Osteocyte (in vitro differentiated cells): ENCODE measurements around the gene VAV3. TPM values are rescaled to one million over a fixed set of nuclear protein-coding genes. Genes with fewer than 3 reads are reported as not detected.

Experiments used
- DNase-seq: peaks from one replicate; pipeline ENCODE4 v3.0.0; 2021; ENCODE audit warnings: mixed read lengths; ENCODE audit not compliant: unreplicated experiment; ENCODE audit errors: extremely low spot score
- H3K27ac Mint-ChIP-seq: one replicate; pipeline ENCODE4 v1.8.0; 2021; ENCODE audit warnings: mild to moderate bottlenecking, mixed read lengths; ENCODE audit not compliant: unreplicated experiment
- H3K27me3 Mint-ChIP-seq: one replicate; pipeline ENCODE4 v1.8.0; 2021; ENCODE audit warnings: mixed read lengths; ENCODE audit not compliant: unreplicated experiment
- H3K36me3 Mint-ChIP-seq: one replicate; pipeline ENCODE4 v1.8.0; 2021; ENCODE audit warnings: mixed read lengths; ENCODE audit not compliant: unreplicated experiment
- H3K4me1 Mint-ChIP-seq: one replicate; pipeline ENCODE4 v1.8.0; 2021; ENCODE audit warnings: mixed read lengths; ENCODE audit not compliant: unreplicated experiment
- H3K4me3 Mint-ChIP-seq: one replicate; pipeline ENCODE4 v1.8.0; 2021; ENCODE audit warnings: mild to moderate bottlenecking, moderate library complexity, mixed read lengths; ENCODE audit not compliant: unreplicated experiment
- H3K9me3 Mint-ChIP-seq: one replicate; pipeline ENCODE4 v1.8.0; 2021; ENCODE audit warnings: mixed read lengths; ENCODE audit not compliant: unreplicated experiment
- total RNA-seq: library from RNA; stranded (reverse); gene quantifications from 2 replicates; pipeline ENCODE4 v1.2.1, GENCODE V29; 2021
- TF ChIP-seq, protein P1 (sequence below): fragments of 200-600 bp; sonication (generic); IDR thresholded peaks from 2 replicates; pipeline ENCODE4 v1.5.0; 2021; ENCODE audit warnings: antibody characterized with exemption, mild to moderate bottlenecking, moderate library complexity

VAV3 gene
- total RNA-seq, 1 donor from 2014 or later, result not detected

DNA sequence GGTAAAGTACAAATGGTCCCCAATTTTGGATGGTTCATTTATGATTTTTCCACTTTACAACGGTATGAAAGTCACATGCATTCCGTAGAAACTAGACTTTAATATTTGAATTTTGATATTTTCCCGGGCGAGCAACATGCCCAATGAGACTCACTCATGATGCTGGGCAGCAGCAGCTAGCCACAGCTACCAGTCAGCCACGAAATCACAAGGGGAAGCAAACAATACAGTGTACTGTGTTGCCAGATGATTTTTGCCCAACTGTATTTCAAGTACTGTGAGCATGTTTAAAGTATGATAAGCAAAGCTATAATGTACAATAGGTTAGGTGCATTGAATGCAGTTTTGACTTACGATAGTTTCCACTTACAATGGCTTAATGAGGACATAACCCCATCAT lies 266.8 kb downstream of the VAV3 start:
- Mint-ChIP-seq H3K36me3 (no peaks in the 10 kb centered on the region), H3K9me3 (peaks cover 4% of the 10 kb centered on the region), H3K4me1 (no peaks in the 10 kb centered on the region), H3K4me3 (no peak overlapping the region), H3K27me3 (no peaks in the 10 kb centered on the region), H3K27ac (no peak overlapping the region)
- TF ChIP-seq, protein P1, sequence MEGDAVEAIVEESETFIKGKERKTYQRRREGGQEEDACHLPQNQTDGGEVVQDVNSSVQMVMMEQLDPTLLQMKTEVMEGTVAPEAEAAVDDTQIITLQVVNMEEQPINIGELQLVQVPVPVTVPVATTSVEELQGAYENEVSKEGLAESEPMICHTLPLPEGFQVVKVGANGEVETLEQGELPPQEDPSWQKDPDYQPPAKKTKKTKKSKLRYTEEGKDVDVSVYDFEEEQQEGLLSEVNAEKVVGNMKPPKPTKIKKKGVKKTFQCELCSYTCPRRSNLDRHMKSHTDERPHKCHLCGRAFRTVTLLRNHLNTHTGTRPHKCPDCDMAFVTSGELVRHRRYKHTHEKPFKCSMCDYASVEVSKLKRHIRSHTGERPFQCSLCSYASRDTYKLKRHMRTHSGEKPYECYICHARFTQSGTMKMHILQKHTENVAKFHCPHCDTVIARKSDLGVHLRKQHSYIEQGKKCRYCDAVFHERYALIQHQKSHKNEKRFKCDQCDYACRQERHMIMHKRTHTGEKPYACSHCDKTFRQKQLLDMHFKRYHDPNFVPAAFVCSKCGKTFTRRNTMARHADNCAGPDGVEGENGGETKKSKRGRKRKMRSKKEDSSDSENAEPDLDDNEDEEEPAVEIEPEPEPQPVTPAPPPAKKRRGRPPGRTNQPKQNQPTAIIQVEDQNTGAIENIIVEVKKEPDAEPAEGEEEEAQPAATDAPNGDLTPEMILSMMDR, result no peak
- DNase-seq, result no peak

DNA sequence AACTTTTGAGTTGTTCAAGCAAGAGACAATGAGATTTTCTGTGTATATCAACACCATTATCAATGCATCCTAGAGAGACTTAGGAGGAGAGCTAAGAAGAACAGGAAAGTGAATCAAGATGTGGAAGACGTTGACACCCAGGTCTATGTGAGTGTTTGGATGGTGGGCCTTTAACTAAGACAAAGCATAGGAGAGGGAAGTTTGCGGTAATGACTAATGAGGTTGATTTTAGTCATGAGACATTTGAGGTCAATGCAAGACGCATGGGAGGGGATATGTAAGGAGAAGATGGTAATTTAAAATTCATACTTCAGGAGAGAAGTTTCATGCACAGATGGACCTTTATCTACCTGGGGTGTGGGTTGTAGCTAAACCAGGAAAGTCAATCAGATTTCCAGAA lies 269.6 kb downstream of the VAV3 start:
- Mint-ChIP-seq H3K9me3 (no peaks in the 10 kb centered on the region), H3K27ac (no peak overlapping the region), H3K4me1 (no peaks in the 10 kb centered on the region), H3K36me3 (no peaks in the 10 kb centered on the region), H3K27me3 (no peaks in the 10 kb centered on the region), H3K4me3 (no peak overlapping the region)
- TF ChIP-seq, protein P1, result no peak
- no peak for DNase-seq

DNA sequence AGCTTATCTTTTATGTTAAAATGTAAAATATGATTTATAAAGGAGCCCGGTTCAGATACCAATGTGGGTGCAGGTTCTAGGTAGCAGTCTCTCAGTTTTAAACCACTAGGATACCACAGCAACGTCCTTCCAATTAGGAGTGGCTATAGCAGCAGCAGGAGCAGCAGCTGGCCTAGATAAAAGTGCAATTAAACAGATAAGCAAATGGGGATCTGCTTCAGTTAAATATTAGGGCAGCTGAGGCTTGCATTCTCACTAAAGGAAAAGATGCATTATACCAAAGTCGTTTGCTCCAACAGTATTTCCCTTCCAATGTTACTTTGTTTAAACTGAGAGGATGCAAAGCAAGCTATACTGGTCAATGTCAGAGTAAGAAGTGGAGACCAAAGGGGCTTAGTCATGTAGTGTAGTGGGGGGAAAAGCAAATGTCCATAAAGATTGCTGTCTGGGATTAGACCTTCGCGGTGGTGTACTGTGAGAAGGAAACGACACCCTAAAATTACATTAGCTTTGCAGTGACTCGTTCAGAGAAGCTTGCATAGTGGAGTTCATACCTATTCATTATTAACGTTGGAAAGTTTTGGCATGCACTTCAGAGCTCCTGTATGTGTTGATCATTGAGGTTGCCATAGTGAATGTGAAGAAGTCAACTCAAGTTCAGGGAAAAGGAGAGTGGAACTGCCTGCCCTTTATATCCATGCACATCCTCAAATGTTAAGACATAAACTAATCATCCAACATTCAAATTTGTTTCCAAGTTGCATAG lies 272.2 kb downstream of the VAV3 start:
- Mint-ChIP-seq H3K4me1 (peaks cover 8% of the 10 kb centered on the region), H3K27ac (no peak overlapping the region), H3K4me3 (no peak overlapping the region), H3K9me3 (no peaks in the 10 kb centered on the region), H3K27me3 (no peaks in the 10 kb centered on the region), H3K36me3 (no peaks in the 10 kb centered on the region)
- TF ChIP-seq, protein P1, result no peak
- no peak for DNase-seq

DNA sequence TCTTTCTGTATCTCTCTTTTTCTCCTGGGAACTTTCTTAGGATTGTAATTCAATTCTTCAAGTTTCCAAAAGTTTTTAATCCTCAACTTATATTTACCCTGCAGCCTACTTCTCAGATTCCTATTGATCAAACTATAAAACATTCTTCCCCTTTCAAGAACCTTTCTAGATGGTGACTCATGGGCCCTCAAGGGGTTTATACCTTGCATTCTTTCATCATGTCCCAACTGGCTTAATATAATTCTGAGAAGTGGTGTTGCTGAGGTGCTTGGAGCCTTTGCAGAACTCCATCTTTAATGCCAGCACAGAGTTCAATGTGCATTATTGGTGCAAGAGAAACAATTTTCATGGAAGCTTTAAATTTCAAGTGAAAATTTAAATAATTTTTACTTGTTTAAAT lies 273.4 kb downstream of the VAV3 start:
- Mint-ChIP-seq H3K27ac (no peak overlapping the region), H3K4me1 (peaks cover 8% of the 10 kb centered on the region), H3K27me3 (no peaks in the 10 kb centered on the region), H3K4me3 (no peak overlapping the region), H3K36me3 (no peaks in the 10 kb centered on the region), H3K9me3 (no peaks in the 10 kb centered on the region)
- TF ChIP-seq, protein P1, result no peak
- no peak for DNase-seq

DNA sequence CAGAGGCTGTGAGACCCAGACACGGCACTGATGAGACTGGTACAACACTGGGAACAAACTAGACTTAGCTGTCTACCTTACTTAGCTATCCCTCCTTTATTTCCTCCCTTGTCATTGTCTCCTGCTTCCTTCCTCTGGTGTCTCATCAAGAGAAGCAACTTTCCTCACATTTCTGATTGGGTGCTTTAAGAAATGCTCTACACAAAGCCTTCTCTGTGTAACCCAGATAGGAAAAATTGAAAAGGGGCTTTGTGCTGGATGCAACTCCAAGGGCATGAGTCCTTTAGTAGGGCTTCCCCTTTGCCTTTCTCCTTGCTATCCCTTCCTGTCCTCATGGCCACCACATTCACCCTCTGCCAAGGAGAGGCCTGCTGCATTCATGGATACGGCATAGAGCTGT lies 274.5 kb downstream of the VAV3 start:
- Mint-ChIP-seq H3K9me3 (no peaks in the 10 kb centered on the region), H3K27ac (no peak overlapping the region), H3K27me3 (no peaks in the 10 kb centered on the region), H3K4me1 (peaks cover 8% of the 10 kb centered on the region), H3K4me3 (no peak overlapping the region), H3K36me3 (no peaks in the 10 kb centered on the region)
- no peak for DNase-seq
- TF ChIP-seq, protein P1, result no peak
